ENCODE measurements around the gene MUC12. TPM values are rescaled to one million over a fixed set of nuclear protein-coding genes. Genes with fewer than 3 reads are reported as not detected.

MUC12 gene
- polyA plus RNA-seq, 3 donors from 2014 or later: 0.96 TPM; not detected in 2

DNA sequence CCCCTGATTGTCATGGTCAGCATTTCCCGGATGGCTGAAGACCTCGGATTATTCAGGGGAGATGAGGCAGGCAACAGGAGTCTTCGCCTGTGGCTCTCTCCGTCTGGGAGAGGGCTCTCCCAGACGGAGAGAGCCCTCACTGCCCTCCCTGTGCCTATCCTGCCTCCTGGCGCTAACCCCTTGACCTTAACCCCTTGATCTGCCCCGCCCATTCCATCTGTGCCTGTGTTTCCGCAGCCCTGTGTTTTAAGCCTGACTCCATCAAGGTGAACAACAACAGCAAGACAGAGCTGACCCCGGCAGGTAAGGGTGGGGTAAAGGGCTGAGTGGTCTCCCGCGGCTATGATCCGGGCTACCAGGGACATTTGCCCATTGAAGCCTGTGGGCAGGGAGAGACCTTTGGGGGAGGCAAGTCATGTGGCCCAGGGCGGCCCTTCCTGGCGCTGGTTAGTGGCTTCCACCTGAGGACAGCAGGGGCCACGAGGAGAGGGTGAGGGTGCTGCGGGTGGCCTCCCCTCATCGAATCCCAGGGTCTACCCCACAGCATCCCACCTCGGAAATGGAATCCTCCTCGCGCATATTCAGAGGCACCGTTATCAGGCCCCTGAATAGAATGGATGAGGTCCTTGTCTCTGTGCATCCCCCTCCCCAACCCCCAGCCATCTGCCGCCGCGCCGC is 4.2 kb upstream of the MUC12 start:
- H3K9me3 Mint-ChIP-seq: no peaks in the 10 kb centered on the region
- no peaks in the 10 kb centered on the region for H3K36me3 Mint-ChIP-seq
- H3K4me3 Mint-ChIP-seq: peak overlapping the region; percentile 68 to 88 (median 81)
- H3K4me1 Mint-ChIP-seq: peaks cover 15 to 19% of the 10 kb centered on the region in 2 donors
- H3K27me3 Mint-ChIP-seq (ENCODE audit: low read depth in 3 of 3): peaks cover 15 to 40% (median 20%) of the 10 kb centered on the region in 3 donors
- no peak for DNase-seq
- H3K27ac Mint-ChIP-seq: no peak overlapping the region

DNA sequence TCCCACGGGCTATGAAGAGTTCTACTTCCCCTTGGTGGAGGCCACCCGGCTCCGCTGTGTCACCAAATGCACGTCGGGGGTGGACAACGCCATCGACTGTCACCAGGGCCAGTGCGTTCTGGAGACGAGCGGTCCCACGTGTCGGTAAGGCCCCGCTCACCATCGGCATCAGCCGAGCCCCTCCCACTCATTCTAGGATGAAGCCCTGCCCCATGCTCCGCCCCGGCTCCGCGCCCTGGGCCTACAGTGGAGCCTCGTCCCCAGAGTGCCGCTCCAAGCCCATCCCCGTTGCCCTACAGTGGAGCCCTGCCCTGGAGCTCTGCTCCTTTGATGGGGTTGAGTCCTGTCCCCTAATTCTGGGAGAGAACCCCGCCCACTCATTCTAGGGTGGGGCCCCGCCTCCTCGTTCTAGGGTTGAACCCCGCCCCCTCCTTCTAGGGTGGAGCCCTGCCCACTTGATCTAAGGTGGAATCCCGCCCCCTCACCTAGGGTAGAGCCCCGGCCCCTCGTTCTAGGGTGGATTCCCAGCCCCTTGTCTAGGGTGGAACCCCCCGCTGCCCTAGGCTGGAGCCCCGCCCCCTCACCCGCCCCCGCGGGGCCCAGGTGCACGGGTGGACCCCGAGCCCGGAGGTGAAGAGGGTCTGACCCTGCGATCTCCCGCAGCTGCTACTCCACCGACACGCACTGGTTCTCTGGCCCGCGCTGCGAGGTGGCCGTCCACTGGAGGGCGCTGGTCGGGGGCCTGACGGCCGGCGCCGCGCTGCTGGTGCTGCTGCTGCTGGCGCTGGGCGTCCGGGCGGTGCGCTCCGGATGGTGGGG is 3.4 kb upstream of the MUC12 start:
- no peaks in the 10 kb centered on the region for H3K9me3 Mint-ChIP-seq
- no peaks in the 10 kb centered on the region for H3K36me3 Mint-ChIP-seq
- peak overlapping the region; percentile 68 to 88 (median 81) for H3K4me3 Mint-ChIP-seq
- peak; percentile 53 to 64 (median 55) for DNase-seq
- no peak overlapping the region for H3K27ac Mint-ChIP-seq
- peaks cover 15 to 40% (median 20%) of the 10 kb centered on the region in 3 donors for H3K27me3 Mint-ChIP-seq (ENCODE audit: low read depth in 3 of 3)
- H3K4me1 Mint-ChIP-seq: peaks cover 15 to 19% of the 10 kb centered on the region in 2 donors

DNA sequence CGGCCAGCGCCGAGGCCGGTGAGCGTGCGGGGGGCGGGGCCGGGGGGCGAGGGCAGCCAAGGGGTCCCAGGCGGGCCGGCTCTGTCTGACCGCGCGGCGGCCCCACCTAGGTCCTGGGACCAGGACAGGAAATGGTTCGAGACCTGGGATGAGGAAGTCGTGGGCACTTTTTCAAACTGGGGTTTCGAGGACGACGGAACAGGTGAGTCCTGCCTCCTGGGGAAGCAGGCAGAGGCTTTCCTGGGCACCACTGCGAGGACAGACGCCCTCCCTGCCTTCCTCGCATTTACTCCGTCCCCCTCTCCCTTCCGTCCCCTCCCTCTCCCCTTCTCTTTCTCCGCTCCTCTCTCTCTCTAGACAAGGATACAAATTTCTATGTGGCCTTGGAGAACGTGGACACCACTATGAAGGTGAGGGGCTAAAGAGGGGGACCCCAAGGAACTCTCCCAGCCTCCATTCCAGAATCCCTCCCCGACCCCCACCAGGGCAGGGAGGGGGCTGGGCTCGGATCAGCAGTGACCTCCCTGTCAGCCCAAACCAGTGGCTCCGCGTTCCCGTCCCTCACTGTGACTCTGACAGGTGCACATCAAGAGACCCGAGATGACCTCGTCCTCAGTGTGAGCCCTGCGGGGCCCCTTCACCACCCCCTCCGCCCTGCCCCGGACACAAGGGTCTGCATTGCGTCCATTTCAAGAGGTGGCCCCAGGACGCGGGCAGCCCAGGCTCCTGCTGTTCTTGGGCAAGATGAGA is 2.6 kb upstream of the MUC12 start:
- peaks cover 15 to 19% of the 10 kb centered on the region in 2 donors for H3K4me1 Mint-ChIP-seq
- no peak overlapping the region for H3K27ac Mint-ChIP-seq
- H3K27me3 Mint-ChIP-seq (ENCODE audit: low read depth in 3 of 3): peaks cover 15 to 40% (median 21%) of the 10 kb centered on the region in 3 donors
- peak overlapping the region; percentile 47 to 80 (median 54) for H3K4me3 Mint-ChIP-seq
- H3K36me3 Mint-ChIP-seq: no peaks in the 10 kb centered on the region
- DNase-seq: no peak
- no peaks in the 10 kb centered on the region for H3K9me3 Mint-ChIP-seq

DNA sequence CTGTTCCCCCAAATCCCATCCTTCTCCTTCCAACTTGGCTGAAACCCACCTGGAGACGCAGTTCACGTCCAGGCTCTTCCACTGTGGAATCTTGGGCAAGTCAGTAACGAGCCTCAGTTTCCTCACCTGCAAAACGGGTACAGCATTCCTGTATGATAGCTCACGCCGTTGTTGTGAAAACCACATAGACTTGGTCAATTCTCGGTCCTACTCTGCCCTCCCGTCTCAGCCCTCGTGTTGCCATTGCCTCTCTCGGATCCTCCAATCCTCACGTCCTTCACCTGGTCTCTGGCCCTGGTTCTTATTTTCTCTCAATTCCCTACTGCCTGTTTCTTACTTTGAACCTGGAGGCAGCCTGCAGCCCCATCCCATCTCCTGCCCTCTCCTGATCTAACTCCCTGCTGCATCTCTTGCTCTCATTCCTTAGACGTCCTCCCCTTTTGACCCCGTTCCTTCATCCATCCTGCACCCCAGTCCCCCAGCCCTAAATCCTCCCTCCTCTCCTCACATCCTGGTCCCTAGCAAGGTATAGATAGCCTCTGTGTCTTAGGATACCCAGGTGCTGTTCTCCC is 2.0 kb upstream of the MUC12 start:
- Mint-ChIP-seq H3K4me1 (peaks cover 15 to 19% of the 10 kb centered on the region in 2 donors), H3K36me3 (no peaks in the 10 kb centered on the region), H3K27ac (no peak overlapping the region), H3K9me3 (no peaks in the 10 kb centered on the region), H3K4me3 (peak overlapping the region; percentile 44 to 80 (median 54)), H3K27me3 (ENCODE audit: low read depth in 3 of 3) (peaks cover 15 to 40% (median 21%) of the 10 kb centered on the region in 3 donors)
- no peak for DNase-seq

DNA sequence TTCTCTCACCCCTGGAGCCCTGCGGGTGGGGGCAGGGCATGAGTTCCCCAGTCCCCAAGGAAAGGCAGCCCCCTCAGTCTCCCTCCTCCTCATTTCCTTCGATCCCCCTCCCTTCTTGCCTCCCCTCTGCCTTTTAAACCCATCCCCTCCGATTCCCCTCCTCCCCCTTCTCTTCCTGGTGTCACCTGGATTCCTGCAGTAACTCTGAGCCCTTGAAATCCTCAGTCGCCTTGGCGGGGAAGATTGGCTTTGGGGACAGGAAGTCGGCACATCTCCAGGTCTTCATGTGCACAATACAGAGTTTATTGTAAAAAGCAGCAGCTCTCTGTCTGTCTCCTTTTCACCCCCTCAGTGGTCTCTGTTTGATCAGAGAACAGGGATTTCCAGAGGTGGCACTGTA is 1.3 kb upstream of the MUC12 start:
- no peaks in the 10 kb centered on the region for H3K9me3 Mint-ChIP-seq
- H3K4me3 Mint-ChIP-seq: peak overlapping the region in 1 of 5 donors; percentile 7
- peaks cover 14 to 33% (median 19%) of the 10 kb centered on the region in 3 donors for H3K27me3 Mint-ChIP-seq (ENCODE audit: low read depth in 3 of 3)
- no peak overlapping the region for H3K27ac Mint-ChIP-seq
- H3K4me1 Mint-ChIP-seq: peaks cover 15 to 19% of the 10 kb centered on the region in 2 donors
- no peaks in the 10 kb centered on the region for H3K36me3 Mint-ChIP-seq
- DNase-seq: no peak

DNA sequence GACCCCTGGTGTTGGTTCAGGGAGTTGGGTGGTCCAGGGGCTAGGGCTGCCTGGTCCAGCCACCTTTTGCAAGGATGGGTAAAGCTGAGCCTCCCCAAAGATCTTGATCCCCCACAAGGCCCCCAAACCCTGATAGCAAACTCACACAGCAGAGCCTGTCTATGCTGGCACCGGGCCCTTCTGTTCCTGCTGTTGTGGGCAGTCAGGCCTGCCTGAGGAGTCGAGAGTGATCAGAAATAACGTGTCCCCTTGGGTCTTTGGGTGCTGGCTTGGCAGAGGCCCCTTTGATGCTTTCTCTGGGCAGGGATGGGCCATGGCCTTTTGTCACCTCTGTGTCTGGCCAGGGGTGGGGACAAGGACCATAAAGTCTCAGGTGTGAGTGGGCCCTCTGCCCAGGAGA is 715 bp upstream of the MUC12 start:
- no peaks in the 10 kb centered on the region for H3K9me3 Mint-ChIP-seq
- H3K27ac Mint-ChIP-seq: no peak overlapping the region
- H3K4me1 Mint-ChIP-seq: peaks cover 15 to 19% of the 10 kb centered on the region in 2 donors
- H3K27me3 Mint-ChIP-seq (ENCODE audit: low read depth in 3 of 3): peaks cover 14 to 33% (median 19%) of the 10 kb centered on the region in 3 donors
- no peak overlapping the region for H3K4me3 Mint-ChIP-seq
- H3K36me3 Mint-ChIP-seq: no peaks in the 10 kb centered on the region
- DNase-seq: no peak

DNA sequence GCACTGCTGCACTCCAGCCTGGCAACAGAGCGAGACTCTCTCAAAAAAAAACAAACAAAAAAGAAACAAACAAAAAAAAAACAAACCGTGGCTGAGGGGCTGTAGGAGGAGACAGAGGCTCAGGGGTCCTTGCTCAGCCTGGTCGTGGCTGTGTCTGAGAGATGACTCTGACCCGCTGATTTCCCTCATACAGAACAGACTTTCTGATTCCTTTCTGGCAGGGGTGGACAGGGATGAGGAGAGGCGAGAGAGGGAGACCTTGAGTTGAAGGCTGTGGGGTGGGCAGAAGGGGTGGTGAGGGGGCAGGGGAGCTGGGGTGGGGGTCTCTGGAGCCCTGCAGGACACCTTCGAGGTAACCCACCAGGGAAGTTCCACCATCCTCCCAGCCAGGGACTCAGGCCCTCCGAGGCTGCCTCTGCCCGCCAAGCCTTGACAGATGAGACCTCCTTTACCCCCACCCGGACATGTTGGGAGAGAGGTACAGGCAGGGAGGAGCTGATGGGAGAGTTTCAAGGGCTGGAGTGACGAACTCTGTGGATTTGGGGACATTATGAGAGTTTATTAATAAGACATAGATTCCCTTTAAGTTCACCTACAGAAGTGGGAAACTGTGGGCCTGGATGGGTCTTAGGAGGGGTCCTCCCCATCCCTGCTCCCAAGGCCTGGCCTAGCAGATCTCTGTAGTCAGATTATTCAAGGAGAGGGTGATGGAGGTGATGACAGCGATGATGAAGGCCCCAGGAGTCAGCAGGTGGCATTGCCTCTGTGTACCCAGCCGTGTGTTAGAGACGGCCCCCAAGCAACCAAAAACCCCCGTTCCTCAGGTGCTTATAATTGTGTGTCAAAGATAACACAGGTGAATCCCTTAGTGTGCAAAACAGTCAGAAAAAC is 2.0 kb downstream of the MUC12 start:
- Mint-ChIP-seq H3K4me1 (peaks cover 6 to 8% of the 10 kb centered on the region in 2 donors), H3K9me3 (no peaks in the 10 kb centered on the region), H3K36me3 (no peaks in the 10 kb centered on the region), H3K27ac (no peak overlapping the region), H3K27me3 (ENCODE audit: low read depth in 3 of 3) (peaks cover 10 to 17% (median 13%) of the 10 kb centered on the region in 3 donors), H3K4me3 (no peak overlapping the region)
- DNase-seq: no peak

DNA sequence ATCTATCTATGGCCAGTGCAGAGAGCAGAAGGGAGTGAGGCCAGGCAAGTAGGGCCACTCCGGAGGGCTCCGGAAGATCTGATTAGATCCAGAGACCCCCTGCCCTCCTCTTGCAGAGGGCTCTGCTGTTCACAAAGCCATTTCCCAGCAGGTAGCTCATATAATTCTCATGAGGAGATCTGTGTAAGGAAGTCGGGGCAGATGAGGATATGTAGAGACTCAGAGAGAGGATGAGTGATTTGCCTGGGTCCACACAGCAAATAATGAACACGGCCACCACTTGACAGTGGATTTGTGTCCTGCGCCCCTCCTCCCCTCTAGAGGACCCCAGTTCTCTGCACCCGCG is 2.6 kb downstream of the MUC12 start:
- no peaks in the 10 kb centered on the region for H3K36me3 Mint-ChIP-seq
- H3K27me3 Mint-ChIP-seq (ENCODE audit: low read depth in 3 of 3): peaks cover 6 to 17% (median 13%) of the 10 kb centered on the region in 3 donors
- no peak for DNase-seq
- H3K4me1 Mint-ChIP-seq: peaks cover 5% of the 10 kb centered on the region in 2 donors
- H3K27ac Mint-ChIP-seq: no peak overlapping the region
- no peaks in the 10 kb centered on the region for H3K9me3 Mint-ChIP-seq
- H3K4me3 Mint-ChIP-seq: no peak overlapping the region

DNA sequence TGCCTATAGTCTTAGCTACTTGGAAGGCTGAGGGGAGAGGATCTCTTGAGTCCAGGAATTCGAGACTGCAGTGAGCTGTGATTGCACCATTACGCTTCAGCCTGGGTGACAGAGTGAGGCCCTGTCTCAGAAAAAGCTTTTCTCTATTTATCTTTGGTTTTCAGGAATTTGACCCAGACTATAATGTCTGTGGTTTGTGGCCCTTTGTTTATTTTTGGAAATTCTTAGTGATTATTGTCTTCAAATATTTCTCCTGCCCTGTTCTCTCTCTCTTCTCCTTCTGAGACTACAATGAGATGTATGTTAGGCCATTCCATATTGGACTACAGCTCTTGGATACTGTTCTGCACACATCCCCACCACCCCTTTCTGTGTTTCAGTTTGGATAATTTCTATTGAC is 4.7 kb downstream of the MUC12 start:
- no peak for DNase-seq
- no peaks in the 10 kb centered on the region for H3K4me1 Mint-ChIP-seq
- H3K27ac Mint-ChIP-seq: no peak overlapping the region
- H3K9me3 Mint-ChIP-seq: no peaks in the 10 kb centered on the region
- H3K36me3 Mint-ChIP-seq: peaks cover 0 to 4% (median 0%) of the 10 kb centered on the region in 3 donors
- no peak overlapping the region for H3K4me3 Mint-ChIP-seq
- peaks cover 1 to 8% (median 5%) of the 10 kb centered on the region in 3 donors for H3K27me3 Mint-ChIP-seq (ENCODE audit: low read depth in 3 of 3)

DNA sequence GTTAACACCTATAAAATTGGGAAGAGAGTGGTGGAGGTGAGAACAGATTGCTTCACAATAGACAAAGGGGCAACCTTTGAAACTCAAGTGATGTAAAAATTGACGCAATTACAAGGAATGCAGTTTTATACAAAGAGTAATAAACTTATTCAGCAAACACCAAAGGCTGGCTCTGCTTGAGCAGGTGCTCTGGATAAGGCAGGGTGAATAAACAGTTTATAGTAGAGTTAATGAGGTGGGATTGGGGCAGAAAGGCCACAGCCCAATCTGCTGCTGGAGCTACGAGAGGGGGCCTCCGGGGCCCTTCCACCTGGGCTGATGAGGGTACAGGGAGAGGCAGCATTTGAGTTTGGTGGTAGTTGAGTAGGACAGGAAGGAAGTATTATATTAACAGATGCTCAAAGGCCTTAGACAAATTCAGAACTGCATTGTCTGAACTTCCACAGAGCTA is 6.0 kb downstream of the MUC12 start:
- Mint-ChIP-seq H3K27me3 (ENCODE audit: low read depth in 3 of 3) (peaks cover 0 to 5% (median 1%) of the 10 kb centered on the region in 3 donors), H3K27ac (no peak overlapping the region), H3K9me3 (no peaks in the 10 kb centered on the region), H3K4me1 (no peaks in the 10 kb centered on the region), H3K4me3 (no peak overlapping the region), H3K36me3 (peaks cover 0 to 4% (median 0%) of the 10 kb centered on the region in 3 donors)
- DNase-seq: no peak

DNA sequence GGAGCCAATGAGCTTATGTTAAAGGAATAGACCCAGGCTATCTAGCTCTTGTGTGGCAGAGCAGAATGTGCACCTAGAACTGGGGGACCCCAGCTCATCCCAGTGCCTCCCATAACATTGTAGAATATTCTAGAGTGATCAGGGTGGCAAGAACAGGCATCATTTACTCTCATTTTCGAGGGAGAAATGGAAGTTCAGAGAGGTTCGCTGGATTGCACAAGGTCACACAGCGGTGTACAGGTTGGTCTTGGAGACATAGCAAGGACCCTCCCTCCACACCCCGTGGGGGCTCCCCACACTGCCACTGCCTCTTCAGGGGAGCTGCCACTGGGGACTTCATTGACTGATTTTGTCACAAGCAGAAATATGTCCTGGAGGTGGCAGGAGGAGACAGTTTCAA is 8.9 kb downstream of the MUC12 start:
- Mint-ChIP-seq H3K27me3 (ENCODE audit: low read depth in 3 of 3) (peaks cover 0 to 5% (median 0%) of the 10 kb centered on the region in 3 donors), H3K9me3 (no peaks in the 10 kb centered on the region), H3K4me3 (no peak overlapping the region), H3K36me3 (peaks cover 0 to 4% (median 0%) of the 10 kb centered on the region in 3 donors), H3K4me1 (no peaks in the 10 kb centered on the region), H3K27ac (no peak overlapping the region)
- DNase-seq: no peak

DNA sequence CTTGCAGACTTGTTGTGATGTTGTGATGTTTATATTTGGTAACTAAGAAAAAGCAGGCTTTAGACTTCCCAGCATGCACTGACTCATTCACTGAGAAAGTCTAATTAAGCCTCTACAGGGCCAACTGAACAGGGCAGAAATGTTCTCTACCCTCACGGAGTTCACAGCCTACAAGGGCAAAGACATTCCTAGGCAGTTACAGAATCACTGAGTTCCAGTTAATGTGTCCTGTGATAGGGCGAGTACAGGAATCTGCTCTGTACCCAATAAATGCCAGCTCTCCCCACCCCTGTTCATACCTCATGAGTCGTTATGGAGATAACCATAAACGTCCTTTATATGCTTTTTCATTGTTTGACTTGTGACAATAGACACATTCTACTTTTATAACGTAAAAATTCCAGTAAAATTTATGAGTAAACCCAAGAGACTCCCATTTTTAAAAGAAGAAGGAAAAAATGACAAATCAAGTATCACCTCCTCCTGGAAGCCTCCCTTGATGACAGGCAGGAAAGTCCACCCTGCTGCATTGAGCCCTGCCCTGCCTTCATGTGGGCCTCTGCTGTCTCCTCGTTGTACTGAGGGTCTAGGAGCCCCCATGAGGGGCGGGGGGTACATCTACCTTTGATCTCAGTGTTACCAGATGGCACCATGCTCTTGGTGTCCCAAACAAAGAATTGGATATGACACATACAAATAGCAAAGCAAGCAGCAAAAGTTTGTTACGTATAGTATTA is 14.3 kb downstream of the MUC12 start:
- peaks cover 0 to 8% (median 0%) of the 10 kb centered on the region in 3 donors for H3K36me3 Mint-ChIP-seq
- peaks cover 0 to 4% (median 2%) of the 10 kb centered on the region in 3 donors for H3K27me3 Mint-ChIP-seq (ENCODE audit: low read depth in 3 of 3)
- no peak overlapping the region for H3K4me3 Mint-ChIP-seq
- H3K9me3 Mint-ChIP-seq: no peaks in the 10 kb centered on the region
- no peak overlapping the region for H3K27ac Mint-ChIP-seq
- no peaks in the 10 kb centered on the region for H3K4me1 Mint-ChIP-seq
- no peak for DNase-seq
